OCI-LY7 (cell line): ENCODE measurements around the gene TMEM223.

Experiments
- EZH2phosphoT487 ChIP-seq: fragments of 200-600 bp; sonication (generic); IDR thresholded peaks from 2 replicates; pipeline ENCODE4 v1.6.1; 2018; ENCODE audit warnings: low read depth, borderline replicate concordance, mild to moderate bottlenecking, mixed run types, antibody characterized with exemption, low read length, moderate library complexity, mixed read lengths
- TF ChIP-seq, protein P1 (sequence below): fragments of 200-600 bp; sonication (generic); conservative IDR thresholded peaks from 2 replicates; pipeline ENCODE4 v1.5.1; 2014; ENCODE audit warnings: mild to moderate bottlenecking, antibody characterized with exemption, low read length, moderate library complexity, mixed read lengths

- TF ChIP-seq, protein P1, sequence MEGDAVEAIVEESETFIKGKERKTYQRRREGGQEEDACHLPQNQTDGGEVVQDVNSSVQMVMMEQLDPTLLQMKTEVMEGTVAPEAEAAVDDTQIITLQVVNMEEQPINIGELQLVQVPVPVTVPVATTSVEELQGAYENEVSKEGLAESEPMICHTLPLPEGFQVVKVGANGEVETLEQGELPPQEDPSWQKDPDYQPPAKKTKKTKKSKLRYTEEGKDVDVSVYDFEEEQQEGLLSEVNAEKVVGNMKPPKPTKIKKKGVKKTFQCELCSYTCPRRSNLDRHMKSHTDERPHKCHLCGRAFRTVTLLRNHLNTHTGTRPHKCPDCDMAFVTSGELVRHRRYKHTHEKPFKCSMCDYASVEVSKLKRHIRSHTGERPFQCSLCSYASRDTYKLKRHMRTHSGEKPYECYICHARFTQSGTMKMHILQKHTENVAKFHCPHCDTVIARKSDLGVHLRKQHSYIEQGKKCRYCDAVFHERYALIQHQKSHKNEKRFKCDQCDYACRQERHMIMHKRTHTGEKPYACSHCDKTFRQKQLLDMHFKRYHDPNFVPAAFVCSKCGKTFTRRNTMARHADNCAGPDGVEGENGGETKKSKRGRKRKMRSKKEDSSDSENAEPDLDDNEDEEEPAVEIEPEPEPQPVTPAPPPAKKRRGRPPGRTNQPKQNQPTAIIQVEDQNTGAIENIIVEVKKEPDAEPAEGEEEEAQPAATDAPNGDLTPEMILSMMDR: no peak
- no peak for TF ChIP-seq EZH2phosphoT487
These were observed 9.3 kb upstream of the TMEM223 start for GRCh38 chr11:62801071-62801470.
